Measurements from ENCODE around the gene KCNJ13.

The KCNJ13 gene

GRCh38 chr2:232776435-232776834, at the start of gene KCNJ13:
TSS of gene KCNJ13 (minus strand) at chr2:232776565. CDS start at chr2:232771362, 5,203 bp downstream.
- DNase-seq (ENCODE audit: low spot score) = no peak
- in situ Hi-C loops (cut with MboI; ENCODE audit: low sequenced_read_pairs, unreplicated experiment) = no loop called here
- no peak for TF ChIP-seq CTCF (IDR thresholded peaks at IDR 0.05; ENCODE audit: borderline replicate concordance, control extremely low read depth, extremely low read depth, insufficient read depth, missing control alignments)

GRCh38 chr2:232817756-232818155, 41.4 kb upstream of the KCNJ13 start:
- no peak for TF ChIP-seq CTCF (IDR thresholded peaks at IDR 0.05; ENCODE audit: borderline replicate concordance, control extremely low read depth, extremely low read depth, insufficient read depth, missing control alignments)
- DNase-seq (ENCODE audit: low spot score) = no peak
- in situ Hi-C loops (cut with MboI; ENCODE audit: low sequenced_read_pairs, unreplicated experiment) = no loop called here

- in situ Hi-C loops (cut with MboI; ENCODE audit: low sequenced_read_pairs, unreplicated experiment) = no loop called here
- no peak for TF ChIP-seq CTCF (IDR thresholded peaks at IDR 0.05; ENCODE audit: borderline replicate concordance, control extremely low read depth, extremely low read depth, insufficient read depth, missing control alignments)
- no peak for DNase-seq (ENCODE audit: low spot score)
Observed at GRCh38 chr2:232816657-232817056, 40.3 kb upstream of the KCNJ13 start.

- DNase-seq (ENCODE audit: low spot score) = no peak
- in situ Hi-C loops (cut with MboI; ENCODE audit: low sequenced_read_pairs, unreplicated experiment) = no loop called here
- TF ChIP-seq CTCF (IDR thresholded peaks at IDR 0.05; ENCODE audit: borderline replicate concordance, control extremely low read depth, extremely low read depth, insufficient read depth, missing control alignments) = no peak
Observed at GRCh38 chr2:232815569-232815968, 39.2 kb upstream of the KCNJ13 start.

GRCh38 chr2:232810444-232810843, 34.1 kb upstream of the KCNJ13 start:
- TF ChIP-seq CTCF (IDR thresholded peaks at IDR 0.05; ENCODE audit: borderline replicate concordance, control extremely low read depth, extremely low read depth, insufficient read depth, missing control alignments) = no peak
- in situ Hi-C loops (cut with MboI; ENCODE audit: low sequenced_read_pairs, unreplicated experiment) = no loop called here
- DNase-seq (ENCODE audit: low spot score) = no peak

GRCh38 chr2:232809349-232810124, 33.2 kb upstream of the KCNJ13 start:
- no peak for TF ChIP-seq CTCF (IDR thresholded peaks at IDR 0.05; ENCODE audit: borderline replicate concordance, control extremely low read depth, extremely low read depth, insufficient read depth, missing control alignments)
- no peak for DNase-seq (ENCODE audit: low spot score)
- in situ Hi-C loops (cut with MboI; ENCODE audit: low sequenced_read_pairs, unreplicated experiment) = no loop called here
